ENCODE results near the gene CCDC183. TPM values are rescaled to one million over a fixed set of nuclear protein-coding genes. Genes with fewer than 3 reads are reported as not detected.

The CCDC183 gene
- total and polyA plus RNA-seq, 2 of the 4 experiments (the other 2 are of a cell fraction) = under 0.01 to 0.29 TPM

GRCh38 chr9:136839229-136840139, 43.3 kb downstream of the CCDC183 start (continued):
- no peak for TF ChIP-seq CEBPB (IDR thresholded peaks at IDR 0.05; ENCODE audit: low read depth, low read length)

- Histone ChIP-seq H2BK120ac (ENCODE audit: low read depth, low read length) (no peak overlapping the region), H2BK5ac (ENCODE audit: low read depth, low read length, poor library complexity, severe bottlenecking) (no peak overlapping the region), H3K9me1 (ENCODE audit: insufficient read depth, low read length) (peaks cover 7% of the 10 kb centered on the region; the same call in 1 of the 2 replicates), H3K9ac (ENCODE audit: low read depth, low read length) (no peak overlapping the region), H2AK5ac (ENCODE audit: low read depth, low read length) (no peak overlapping the region), H3K4me1 (ENCODE audit: control insufficient read depth, insufficient read depth, low read length) (peaks cover 9% of the 10 kb centered on the region), H3K27ac (ENCODE audit: insufficient read depth, low read length) (no peak overlapping the region), H3K56ac (ENCODE audit: extremely low read depth, insufficient read depth, low read length) (no peak overlapping the region), H4K20me1 (ENCODE audit: insufficient read depth, low read length) (peaks cover 17% of the 10 kb centered on the region), H2BK15ac (ENCODE audit: low read depth, low read length) (no peak overlapping the region), H4K5ac (ENCODE audit: low read depth, low read length) (no peak overlapping the region), H3K4me3 (ENCODE audit: insufficient read depth, low read depth, low read length) (no peak overlapping the region), H3K14ac (replicated peaks; ENCODE audit: low read depth, low read length) (no peak overlapping the region), H3K36me3 (ENCODE audit: control insufficient read depth, insufficient read depth, low read length) (peaks cover 13% of the 10 kb centered on the region), H2AK9ac (replicated peaks; ENCODE audit: low read depth, low read length, poor library complexity) (peak overlapping the region; percentile 87), H3K79me1 (ENCODE audit: low read depth in 1 of 2, low read length in 2 of 2) (peaks cover 0 to 6% of the 10 kb centered on the region in 2 experiments; a peak in 1 of 4 replicates), H4K91ac (ENCODE audit: insufficient read depth, low read depth, low read length) (no peak overlapping the region), H2AFZ (replicated peaks; ENCODE audit: low read length, poor library complexity) (no peak overlapping the region), H3K18ac (ENCODE audit: low read depth, low read length) (no peak overlapping the region), H4K8ac (ENCODE audit: low read depth in 2 of 2, low read length in 2 of 2) (no peak overlapping the region), H3K23ac (ENCODE audit: low read depth, low read length) (no peak overlapping the region), H2BK20ac (ENCODE audit: low read depth, low read length) (no peak overlapping the region), H3K27me3 (ENCODE audit: control insufficient read depth, insufficient read depth, low read length) (peaks cover 5% of the 10 kb centered on the region; the same call in 1 of the 2 replicates), H3K4me2 (ENCODE audit: low read depth, low read length) (no peak overlapping the region), H3K4ac (ENCODE audit: low read depth, low read length) (no peak overlapping the region), H3K9me3 (ENCODE audit: control insufficient read depth, insufficient read depth, low read length) (no peaks in the 10 kb centered on the region)
- ChIA-PET CTCF (no interaction called here), POLR2A (ENCODE audit: unreplicated experiment) (interaction anchor here (0.6 kb wide), 1 partner anchor 23 kb away, joined by 6 read pairs; no protein-coding TSS in a partner anchor)
- WGBS, 2 experiments (ENCODE audit: extremely low coverage in 2 of 2, insufficient read length in 1 of 2) = 88% methylated on average over 3 of the region's 32 CpGs; no CpG with 5 or more reads in 1 of the 2 experiments
- BruUV-seq (replicated peaks) = TSS peak; percentile 82
- dilution Hi-C loops (cut with HindIII; ENCODE audit: low sequenced_read_pairs, unreplicated experiment) (no loop called here), in situ Hi-C loops (cut with MboI; ENCODE audit: low sequenced_read_pairs) (no loop called here), intact Hi-C loops (cut with micrococcal nuclease) (no loop called here)
- DNase-seq (no peak), ATAC-seq (ENCODE audit: low read depth) (no peak)
- TF ChIP-seq RCOR1 (IDR thresholded peaks at IDR 0.05; ENCODE audit: insufficient replicate concordance, low read length) (no peak), FOS (IDR thresholded peaks at IDR 0.05; ENCODE audit: low read depth, low read length) (no peak), CHD1 (IDR thresholded peaks at IDR 0.05; ENCODE audit: low read depth, low read length) (no peak), MAFK (IDR thresholded peaks at IDR 0.05; ENCODE audit: low read depth, low read length) (no peak), CTCF (conservative IDR thresholded peaks at IDR 0.05; ENCODE audit: low read depth, low read length) (no peak), NFE2L2 (IDR thresholded peaks at IDR 0.05; ENCODE audit: low read depth, low read length) (no peak), MXI1 (IDR thresholded peaks at IDR 0.05; ENCODE audit: borderline replicate concordance, low read depth, low read length) (no peak), CEBPB (IDR thresholded peaks at IDR 0.05; ENCODE audit: low read depth, low read length) (no peak), POLR2A (IDR thresholded peaks at IDR 0.05; ENCODE audit: low read depth, low read length) (no peak), RFX5 (IDR thresholded peaks at IDR 0.05; ENCODE audit: low read depth, low read length) (no peak), BHLHE40 (IDR thresholded peaks at IDR 0.05; ENCODE audit: low read depth, low read length) (no peak), USF2 (IDR thresholded peaks at IDR 0.05; ENCODE audit: low read depth, low read length) (no peak)
These were observed 44.2 kb downstream of the CCDC183 start for GRCh38 chr9:136840140-136840876.
